Omental fat pad (tissue), 4 donors: ENCODE data around the gene PRMT6. TPM values are rescaled to one million over a fixed set of nuclear protein-coding genes. Genes with fewer than 3 reads are reported as not detected.
"Not testable (repeated sequence)": the region's sequence is repeated elsewhere in the genome, so short reads cannot be mapped to it uniquely, and the experiment has no call there.

Experiments
- ATAC-seq: fragments of 150-250 bp; one replicate; pipeline ENCODE4 v1.9.1; 2016; ENCODE audit warnings: mild to moderate bottlenecking, moderate library complexity; ENCODE audit not compliant: low FRiP score
- DNase-seq: peaks from one replicate; pipeline ENCODE4 v3.0.0-alpha.2; 2019; ENCODE audit warnings: low spot score
- CTCF ChIP-seq, 3 donors: fragments of 450-650 bp; IDR thresholded peaks; one replicate each; pipeline ENCODE4 v1.5.1; 2016 to 2017; ENCODE audit warnings: antibody characterized with exemption in 3 of 3, mild to moderate bottlenecking in 3 of 3, moderate library complexity in 2 of 3
- total RNA-seq, 4 donors: library from RNA; depleted of rRNA; stranded (reverse); fragments of >200 nt; gene quantifications; one replicate each; pipeline ENCODE4 v1.1.0, GENCODE V29; 2016

Gene PRMT6
- total RNA-seq, 4 donors from 2014 or later, result 8.1 to 14.2 (median 9.5) TPM

GRCh38 chr1:107073493-107073892, 17.0 kb downstream of the PRMT6 start:
- TF ChIP-seq CTCF (IDR thresholded peaks at IDR 0.05), result no peak
- DNase-seq (no peak), ATAC-seq (no peak)

- DNase-seq (no peak), ATAC-seq (no peak)
- no peak for TF ChIP-seq CTCF (IDR thresholded peaks at IDR 0.05)
These were observed 20.4 kb downstream of the PRMT6 start for GRCh38 chr1:107076841-107077240.

- ATAC-seq (no peak), DNase-seq (no peak)
- TF ChIP-seq CTCF (IDR thresholded peaks at IDR 0.05), result no peak
These were observed 22.8 kb downstream of the PRMT6 start for GRCh38 chr1:107079249-107079648.

- no peak for TF ChIP-seq CTCF (IDR thresholded peaks at IDR 0.05)
- ATAC-seq, result no peak
- DNase-seq, result no peak
These were observed 24.6 kb downstream of the PRMT6 start for GRCh38 chr1:107081102-107081501.

- no peak for DNase-seq
- no peak for ATAC-seq
- no peak for TF ChIP-seq CTCF (IDR thresholded peaks at IDR 0.05)
These were observed 34.9 kb downstream of the PRMT6 start for GRCh38 chr1:107091418-107091817.

- DNase-seq, ATAC-seq: not testable (repeated sequence)
These were observed 36.9 kb downstream of the PRMT6 start for GRCh38 chr1:107093395-107093794.

GRCh38 chr1:107095647-107096046, 39.2 kb downstream of the PRMT6 start:
- no peak for ATAC-seq
- DNase-seq, result no peak
- TF ChIP-seq CTCF (IDR thresholded peaks at IDR 0.05), result no peak

GRCh38 chr1:107096690-107097089, 40.2 kb downstream of the PRMT6 start:
- ATAC-seq (no peak), DNase-seq (no peak)
- no peak for TF ChIP-seq CTCF (IDR thresholded peaks at IDR 0.05)
